ENCODE measurements around the gene TRUB2.

DNA sequence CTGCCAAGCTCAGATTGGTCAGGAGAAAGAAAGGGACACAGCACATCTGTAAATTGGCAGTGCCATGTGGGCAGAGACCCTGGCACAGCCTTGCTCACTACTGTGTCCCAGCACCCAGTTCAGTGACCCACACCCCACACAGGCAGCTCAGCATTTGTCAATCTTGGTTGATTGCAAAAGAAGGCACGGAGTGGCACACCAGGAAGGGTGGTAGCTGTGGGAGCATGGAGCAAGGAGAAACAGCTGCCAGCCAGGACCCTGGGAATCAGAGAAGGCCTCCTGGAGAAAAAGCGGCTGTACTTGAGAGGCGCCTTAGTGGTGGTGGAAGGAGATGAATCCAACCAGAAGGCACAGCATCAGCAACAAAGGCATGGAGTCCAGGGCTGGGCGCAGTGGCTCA lies 21.6 kb upstream of the TRUB2 start:
- TF ChIP-seq, protein P1, sequence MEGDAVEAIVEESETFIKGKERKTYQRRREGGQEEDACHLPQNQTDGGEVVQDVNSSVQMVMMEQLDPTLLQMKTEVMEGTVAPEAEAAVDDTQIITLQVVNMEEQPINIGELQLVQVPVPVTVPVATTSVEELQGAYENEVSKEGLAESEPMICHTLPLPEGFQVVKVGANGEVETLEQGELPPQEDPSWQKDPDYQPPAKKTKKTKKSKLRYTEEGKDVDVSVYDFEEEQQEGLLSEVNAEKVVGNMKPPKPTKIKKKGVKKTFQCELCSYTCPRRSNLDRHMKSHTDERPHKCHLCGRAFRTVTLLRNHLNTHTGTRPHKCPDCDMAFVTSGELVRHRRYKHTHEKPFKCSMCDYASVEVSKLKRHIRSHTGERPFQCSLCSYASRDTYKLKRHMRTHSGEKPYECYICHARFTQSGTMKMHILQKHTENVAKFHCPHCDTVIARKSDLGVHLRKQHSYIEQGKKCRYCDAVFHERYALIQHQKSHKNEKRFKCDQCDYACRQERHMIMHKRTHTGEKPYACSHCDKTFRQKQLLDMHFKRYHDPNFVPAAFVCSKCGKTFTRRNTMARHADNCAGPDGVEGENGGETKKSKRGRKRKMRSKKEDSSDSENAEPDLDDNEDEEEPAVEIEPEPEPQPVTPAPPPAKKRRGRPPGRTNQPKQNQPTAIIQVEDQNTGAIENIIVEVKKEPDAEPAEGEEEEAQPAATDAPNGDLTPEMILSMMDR (IDR thresholded peaks at IDR 0.05) = no peak
- TF ChIP-seq POLR2A (IDR thresholded peaks at IDR 0.05) (no peak), EP300 (IDR thresholded peaks at IDR 0.05) (no peak)
